ENCODE results near the gene RPS16.
"Not testable (repeated sequence)": the region's sequence is repeated elsewhere in the genome, so short reads cannot be mapped to it uniquely, and the experiment has no call there.

The RPS16 gene

DNA sequence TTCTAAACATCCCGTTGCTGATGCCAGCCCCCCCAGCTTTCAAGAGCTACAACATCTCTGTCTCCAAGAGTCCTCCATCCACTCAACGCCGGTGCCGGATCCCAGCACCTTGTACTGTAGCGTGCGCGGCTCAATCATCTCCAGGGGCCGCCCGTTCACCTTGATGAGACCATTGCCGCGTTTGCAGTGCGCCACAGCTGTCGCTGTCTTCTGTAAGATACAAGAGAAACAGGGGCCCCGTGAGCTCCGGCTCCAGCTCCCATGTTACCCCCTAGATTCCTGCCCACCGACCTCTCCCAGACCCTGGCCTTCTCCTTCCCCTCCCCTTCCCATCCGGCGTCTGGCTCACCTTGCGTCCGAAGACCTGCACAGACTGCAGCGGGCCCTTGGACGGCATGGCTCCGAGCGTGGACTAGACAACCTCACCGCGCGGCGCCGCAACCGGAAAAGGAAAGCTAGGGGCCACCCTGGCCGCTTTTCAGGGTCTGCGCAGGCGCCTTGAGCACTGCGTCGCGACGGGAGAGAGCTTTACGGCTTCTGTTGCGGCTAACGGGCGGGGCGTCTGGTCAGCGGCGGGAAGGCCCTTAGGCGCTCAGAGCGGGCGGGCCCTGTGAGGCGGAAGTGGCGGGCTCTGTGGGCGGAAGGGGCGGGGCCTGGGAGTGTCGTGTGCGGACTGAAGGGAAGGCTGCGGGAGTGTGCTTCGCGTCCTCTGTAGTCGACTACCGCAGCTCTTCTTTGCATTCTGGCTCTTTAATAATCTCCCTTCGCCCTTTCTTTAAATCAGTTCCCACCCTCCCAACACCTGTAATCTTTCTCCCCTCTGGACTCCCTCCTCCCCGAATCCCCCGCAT, at the start of gene RPS16:
RPS16 (minus strand) TSS at position 451 of the 851 bp plus-strand sequence; CDS start at position 397, 54 bp downstream.
- peak; percentile 98 for DNase-seq

DNA sequence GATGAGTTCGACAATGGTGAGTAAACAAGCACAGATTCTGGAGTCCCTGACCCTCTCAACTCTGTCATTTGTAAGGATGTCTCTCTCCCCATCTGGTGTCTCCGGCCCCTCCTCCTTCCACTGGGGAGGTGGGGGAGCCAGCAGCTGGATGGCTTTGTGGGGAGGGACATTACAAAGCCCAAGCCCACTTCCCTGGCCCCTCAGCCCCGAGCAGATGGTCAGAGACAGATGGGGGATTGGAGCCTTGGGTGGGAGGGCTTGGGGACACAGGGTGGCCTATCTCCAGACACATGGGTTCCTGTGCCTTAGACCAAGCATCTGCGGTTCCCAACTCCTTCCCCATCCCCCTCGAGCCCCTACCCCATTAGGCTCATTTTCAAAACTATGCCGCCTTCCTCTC, 47.4 kb upstream of the RPS16 start:
- DNase-seq, result no peak

DNA sequence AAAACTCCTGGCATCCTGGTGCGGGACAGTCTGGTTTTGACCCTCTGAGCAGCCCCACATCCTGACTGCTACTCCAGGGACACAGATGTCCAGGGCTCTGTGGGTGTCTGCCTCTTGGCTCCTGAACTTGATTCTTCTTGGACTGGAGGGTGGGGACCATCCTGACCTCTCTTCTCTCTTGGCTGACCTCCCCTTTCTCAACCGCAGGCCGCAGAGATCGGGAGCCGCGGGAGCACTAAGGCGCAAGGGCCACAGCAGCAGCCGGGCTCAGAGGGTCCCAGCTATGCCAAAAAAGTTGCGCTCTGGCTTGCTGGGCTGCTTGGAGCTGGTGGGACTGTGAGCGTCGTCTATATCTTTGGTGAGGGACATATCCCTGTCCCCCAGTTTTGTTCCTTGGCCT, 45.9 kb upstream of the RPS16 start:
- no peak for DNase-seq

DNA sequence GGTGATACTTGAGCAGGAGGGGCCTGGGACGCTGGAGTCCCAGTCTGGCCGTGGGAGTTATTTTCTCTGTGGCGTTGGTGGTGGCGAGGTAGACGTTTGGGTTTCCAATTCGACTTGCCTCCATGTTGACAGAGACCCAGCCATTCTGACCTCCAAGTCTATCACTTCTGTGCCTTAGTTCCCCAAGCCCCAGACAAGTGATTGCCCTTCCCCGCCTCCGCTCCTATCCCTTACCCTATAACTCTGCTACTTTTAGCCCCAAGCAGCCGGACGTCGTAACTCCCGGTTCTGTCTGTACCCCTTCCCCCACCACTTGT, 45.4 kb upstream of the RPS16 start:
- no peak for DNase-seq

DNA sequence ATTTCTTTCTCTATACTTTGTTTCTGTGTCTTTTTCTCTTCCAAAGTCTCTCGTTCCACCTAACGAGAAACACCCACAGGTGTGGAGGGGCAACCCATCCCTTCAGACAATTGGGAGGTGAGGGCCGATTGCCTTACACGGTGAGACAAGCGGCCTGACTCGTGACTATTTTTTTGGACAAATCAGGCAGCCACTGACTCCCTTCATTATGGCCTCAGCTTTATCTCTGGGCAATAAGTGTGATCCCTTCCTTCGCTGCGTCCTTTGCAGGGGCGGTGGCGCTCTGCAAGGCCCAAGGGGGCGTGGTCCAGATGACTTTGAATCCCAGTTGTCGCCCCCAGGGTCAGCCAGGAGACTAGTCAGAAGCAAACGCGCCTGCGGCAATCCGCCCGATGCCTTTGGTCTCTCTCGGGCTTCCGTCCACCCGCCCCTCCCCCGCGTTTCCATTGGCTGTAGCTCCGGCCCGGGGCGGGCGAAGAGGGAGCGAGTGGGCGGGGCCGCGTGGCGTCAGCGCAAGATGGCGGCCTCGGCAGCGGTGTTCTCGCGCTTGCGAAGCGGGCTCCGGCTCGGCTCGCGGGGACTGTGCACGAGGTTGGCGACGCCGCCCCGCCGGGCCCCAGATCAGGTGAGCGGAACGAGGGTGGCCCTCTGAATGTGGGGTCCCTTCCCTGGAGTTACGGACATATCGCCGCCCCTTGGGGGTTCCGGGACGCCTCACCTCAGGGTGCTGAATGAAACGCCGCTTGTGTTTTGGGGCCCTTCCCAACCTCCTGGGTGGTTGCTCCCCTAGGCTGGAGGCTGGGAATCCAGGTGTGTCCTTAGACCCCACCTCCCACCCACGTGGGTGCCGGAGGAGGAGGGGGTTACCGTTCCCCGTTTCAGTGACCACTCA, 44.8 kb upstream of the RPS16 start, which contains the start of gene TIMM50:
TIMM50 (plus strand) TSS at position 502 of the 892 bp plus-strand sequence; CDS start at position 518, 16 bp downstream.
- peak; percentile 98 for DNase-seq

DNA sequence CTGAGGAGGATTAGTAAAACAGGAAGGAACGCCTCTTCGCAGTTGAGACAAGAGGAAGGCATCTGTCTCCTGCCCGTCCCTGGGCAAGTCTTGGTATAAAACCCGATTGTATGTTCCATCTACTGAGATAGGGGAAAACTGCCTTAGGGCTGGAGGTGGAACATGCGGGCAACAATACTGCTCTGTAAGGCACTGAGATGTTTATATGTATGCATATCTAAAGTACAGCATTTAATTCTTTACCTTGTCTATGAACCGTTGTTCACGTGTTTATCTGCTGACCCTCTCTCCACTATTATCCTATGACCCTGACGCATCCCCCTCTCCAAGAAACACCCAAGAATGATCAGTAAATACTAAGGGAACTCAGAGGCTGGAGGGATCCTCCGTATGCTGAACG, 44.2 kb upstream of the RPS16 start:
- peak; percentile 4 for DNase-seq

DNA sequence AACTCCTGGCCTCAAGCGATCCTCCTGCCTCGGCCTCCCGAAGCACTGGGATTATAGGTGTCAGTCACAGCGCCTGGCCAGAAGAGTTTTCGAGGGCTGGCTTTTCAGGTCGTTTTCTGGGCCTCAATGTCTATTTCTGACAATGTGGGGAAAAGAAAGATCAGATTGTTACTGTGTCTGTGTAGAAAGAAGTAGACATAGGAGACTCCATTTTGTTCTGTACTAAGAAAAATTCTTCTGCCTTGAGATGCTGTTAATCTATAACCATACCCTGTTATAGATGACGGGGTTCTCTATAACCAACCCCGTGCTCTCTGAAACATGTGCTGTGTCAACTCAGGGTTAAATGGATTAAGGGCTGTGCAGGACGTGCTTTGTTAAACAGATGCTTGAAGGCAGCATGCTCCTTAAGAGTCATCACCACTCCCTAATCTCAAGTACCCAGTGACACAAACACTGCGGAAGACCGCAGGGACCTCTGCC, 43.6 kb upstream of the RPS16 start:
- not testable (repeated sequence) for DNase-seq

DNA sequence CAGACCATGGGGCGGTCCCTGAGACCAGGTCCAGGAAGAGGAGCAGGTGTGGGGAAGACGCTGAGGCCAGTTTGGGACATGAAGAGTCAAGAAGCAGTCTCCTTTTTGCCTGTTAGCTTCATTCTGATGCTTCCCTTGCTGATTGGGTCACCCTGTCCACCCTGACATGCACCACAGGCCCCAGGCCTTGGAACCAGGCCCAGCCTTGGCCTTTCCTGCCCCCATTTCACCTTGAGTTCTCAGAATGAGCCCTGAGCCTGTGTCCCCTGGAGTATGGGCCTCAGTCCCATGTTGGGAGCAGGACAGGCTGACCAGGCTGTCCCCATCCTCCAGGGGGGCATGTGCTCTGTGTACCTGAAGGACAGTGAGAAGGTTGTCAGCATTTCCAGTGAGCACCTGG, 40.0 kb upstream of the RPS16 start:
- no peak for DNase-seq

DNA sequence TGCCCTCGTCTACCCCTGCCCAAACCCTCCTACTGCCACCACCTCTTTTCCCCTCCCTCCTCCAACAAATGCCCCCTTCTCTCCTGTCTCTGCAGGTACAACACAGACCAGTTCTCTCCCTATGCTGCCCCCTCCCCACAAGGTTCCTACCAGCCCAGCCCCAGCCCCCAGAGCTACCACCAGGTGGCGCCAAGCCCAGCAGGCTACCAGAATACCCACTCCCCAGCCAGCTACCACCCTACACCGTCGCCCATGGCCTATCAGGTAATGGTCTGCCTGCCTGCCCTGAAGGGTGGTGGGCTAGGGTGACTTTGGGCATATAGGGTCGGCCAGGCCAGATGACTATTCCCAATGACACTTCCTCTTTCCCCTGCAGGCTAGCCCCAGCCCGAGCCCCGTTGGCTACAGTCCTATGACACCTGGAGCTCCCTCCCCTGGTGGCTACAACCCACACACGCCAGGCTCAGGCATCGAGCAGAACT, 38.4 kb upstream of the RPS16 start:
- DNase-seq, result peak; percentile 34

DNA sequence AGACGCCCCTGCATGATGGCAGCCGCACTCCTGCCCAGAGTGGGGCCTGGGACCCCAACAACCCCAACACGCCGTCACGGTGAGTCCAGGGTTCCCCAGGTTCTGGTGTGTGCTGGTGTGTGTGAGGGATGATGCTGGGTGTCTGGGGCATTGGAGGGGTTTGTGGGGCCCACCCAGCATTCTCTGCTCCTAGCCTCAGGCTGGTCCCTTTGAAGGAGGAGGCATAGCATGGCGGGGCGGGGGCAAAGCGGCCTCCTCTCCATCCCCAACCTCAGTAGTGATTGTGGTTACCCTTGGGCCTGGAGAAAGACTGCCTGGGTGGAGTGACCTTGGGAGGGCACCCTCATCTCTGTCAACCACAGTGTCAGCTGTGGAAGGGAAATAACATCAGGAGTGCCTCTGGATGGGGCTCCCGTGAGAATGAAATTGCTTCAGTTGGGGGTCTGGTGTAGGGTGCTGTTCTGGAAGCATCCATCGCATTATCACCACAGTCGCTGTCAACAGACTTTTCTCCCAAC, 37.8 kb upstream of the RPS16 start:
- no peak for DNase-seq

DNA sequence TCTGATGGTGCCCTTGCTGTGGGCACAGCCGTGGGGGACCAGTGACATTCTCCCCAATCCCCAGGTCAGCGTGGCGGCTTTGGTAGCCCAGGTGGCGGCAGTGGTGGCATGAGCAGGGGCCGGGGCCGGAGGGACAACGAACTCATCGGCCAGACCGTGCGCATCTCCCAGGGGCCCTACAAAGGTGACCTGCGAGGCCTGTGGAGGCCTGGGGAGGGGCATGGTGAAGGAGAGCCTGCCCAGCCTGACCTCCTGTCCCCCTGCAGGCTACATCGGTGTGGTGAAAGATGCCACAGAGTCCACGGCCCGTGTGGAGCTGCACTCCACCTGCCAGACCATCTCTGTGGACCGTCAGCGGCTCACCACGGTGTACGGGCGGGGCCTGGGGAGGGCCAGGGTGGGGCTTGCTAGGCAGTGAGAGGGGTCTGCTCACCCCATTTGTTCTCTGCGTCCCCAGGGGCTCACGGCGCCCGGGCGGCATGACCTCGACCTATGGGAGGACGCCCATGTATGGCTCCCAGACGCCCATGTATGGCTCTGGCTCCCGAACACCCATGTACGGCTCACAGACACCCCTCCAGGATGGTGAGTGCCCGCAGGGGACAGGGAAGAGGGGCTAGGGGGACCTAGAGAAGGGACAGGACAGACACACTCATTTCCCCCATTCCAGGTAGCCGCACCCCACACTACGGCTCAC, 37.1 kb upstream of the RPS16 start:
- DNase-seq, result no peak

DNA sequence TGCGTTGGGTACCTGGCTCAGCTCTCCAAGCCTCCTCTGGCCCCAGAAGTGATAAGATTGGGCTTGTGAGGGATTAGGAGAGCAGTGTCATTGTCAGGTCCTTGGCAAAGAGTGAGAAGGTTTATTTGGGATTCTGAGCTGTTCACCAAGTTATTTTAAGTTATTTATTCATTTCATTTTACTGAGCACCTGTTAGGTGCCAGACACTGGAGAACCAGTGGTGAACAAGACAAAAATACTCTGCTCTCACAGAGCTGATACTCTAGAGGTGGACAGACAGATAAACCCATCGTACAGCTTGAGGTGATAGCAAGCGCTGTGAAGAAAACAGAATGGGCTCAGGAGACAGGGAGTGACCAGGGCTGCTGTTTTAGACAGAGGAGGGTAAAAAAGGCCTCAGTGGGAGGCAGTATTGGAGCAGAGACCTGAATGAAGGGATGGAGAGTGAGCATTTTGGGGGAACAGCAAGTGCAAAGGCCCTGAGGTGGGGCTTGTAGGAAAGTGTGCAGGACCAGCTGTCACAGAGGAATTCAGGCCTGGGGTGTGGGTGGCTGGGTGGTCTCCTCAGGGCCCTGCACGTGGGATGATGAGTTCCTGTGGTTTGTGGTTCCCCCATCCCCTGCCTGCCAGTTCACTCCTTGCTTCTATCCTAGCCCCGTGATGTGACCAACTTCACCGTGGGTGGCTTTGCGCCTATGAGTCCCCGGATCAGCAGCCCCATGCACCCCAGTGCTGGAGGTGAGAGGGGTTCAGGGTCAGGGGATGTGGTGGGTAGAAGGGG, 36.2 kb upstream of the RPS16 start:
- no peak for DNase-seq

DNA sequence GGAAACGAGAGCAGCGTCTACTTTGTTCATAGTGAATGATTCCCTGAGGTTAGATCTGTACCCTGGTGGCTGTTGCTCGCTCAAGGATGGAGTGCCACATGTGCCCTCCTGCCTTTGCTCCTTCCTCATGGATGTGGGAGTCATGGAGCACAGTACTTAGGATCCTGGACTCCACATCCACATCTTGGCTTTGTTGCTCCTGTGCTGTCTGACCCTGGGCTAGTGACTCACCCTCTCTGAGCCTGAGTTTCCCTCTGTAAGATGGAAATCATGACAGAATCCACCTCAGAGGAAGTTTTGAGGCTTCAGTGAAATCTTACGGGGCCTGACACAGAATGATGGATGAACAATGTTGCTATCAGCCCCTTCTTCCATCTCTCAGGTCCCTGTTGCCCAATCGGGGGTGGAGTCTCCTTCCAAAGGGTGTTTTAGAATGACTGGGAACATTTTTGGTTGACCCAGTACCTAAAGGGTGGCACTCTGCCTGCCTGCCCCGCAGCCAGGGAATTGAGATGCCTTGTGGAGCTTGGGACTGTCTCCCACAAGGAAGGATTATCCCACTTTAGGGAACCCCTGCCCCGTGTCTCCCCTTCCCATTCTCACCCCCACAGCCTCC, 35.1 kb upstream of the RPS16 start:
- DNase-seq, result no peak

DNA sequence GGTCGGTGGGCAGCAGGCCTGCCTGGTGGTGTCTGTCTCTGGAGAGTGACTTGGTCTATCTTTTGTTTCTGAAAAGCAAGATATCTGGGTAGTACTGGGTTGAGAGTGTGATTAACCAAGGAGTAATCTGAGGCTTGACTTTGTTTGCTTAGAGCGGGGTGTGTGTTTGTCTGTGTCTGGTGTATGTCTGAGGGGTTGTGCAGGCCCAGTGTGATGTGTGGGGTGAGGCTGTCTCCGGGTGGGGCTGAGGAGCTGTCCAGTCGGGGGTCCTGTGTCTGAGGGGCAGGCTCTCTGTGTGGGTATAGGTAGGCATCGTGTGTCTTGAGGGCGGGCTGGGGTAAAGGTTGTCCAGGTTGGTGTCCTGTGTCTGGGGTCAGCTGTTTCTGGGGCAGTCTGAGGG, 33.8 kb upstream of the RPS16 start:
- DNase-seq, result no peak

DNA sequence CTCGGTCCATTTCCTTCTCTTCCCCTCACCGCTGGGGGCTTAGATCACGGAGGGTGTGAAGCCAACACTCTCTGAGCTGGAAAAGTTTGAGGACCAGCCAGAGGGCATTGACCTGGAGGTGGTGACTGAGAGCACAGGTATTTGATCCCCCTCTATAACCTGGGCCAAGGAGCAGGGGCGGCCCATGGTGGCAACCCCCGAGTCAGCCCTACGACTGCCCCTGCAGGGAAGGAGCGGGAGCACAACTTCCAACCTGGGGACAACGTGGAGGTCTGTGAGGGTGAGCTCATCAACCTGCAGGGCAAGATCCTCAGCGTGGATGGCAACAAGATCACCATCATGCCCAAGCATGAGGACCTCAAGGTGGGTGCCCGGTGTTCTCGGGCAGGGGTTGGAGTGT, 33.3 kb upstream of the RPS16 start:
- no peak for DNase-seq

DNA sequence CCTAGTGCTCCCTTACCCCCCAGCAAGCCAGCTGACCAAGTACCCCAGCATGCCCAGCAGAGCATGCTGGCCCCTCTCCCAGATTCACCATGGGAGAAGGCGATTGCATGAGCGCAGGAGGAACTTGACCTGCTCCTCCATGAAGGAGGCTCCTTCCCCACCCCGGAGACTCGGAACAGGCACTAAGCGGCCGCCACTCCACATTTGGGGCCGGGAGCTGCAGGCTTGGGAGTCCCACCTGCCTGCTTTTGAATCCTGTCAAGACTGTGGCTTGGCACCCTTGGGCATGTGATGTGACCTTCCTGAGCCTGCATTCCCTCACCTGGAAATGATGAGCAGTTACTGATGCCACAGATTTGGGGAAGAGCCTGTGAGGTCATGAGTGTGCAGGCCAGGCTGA, 32.2 kb upstream of the RPS16 start:
- no peak for DNase-seq

DNA sequence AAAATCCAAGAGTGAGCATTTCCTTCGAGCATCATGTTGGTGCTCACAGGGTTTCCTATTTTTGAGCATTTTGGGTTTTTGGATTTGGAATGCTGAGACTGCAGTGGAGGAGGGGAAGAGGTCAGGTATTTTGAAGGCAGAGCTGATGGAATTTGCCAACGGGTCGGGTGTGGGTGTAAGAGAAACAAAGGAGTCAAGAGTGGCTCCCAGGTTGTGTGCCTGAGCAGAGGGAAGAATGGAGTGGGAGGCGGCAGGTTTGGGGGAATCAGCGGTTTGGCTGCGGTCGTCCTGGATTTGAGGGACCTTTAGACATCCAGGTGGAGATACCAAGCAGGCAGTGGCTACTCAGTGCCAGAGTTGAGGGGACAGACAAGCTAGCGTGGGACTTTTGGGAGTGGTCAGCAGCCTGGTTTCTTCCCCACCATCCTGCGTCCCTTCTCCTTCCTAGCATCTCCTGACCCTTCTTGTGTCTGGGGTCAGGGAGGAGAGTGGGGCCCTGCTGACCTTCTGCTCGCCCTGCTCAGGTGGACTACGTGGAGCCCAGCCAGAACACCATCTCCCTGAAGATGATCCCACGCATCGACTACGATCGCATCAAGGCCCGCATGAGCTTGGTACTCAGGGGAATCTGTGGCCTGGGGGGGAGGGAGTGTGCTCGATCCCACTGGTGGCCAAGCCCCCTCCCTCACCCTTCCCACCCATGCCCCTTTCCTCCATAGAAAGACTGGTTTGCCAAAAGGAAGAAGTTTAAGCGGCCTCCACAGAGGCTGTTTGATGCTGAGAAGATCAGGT, 30.4 kb upstream of the RPS16 start:
- no peak for DNase-seq

DNA sequence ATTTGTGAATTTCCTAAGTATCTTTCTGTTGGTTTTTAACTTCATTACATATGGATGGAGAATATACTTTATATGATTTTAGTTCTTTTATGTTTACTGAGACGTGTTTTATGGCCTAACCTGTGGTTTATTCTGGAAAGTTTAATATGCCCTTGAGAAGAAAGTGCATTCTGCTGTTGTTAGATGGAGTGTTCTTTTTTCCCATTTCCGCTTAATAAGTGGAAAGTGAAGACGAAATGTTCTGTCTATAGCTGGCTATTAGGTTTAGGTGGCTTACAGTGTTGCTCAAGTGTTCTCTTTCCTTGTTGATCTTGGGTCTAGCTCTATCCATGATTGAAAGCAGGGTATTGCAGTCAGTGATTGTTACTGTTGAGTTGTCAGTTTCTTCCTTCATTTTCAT, 27.7 kb upstream of the RPS16 start:
- no peak for DNase-seq

DNA sequence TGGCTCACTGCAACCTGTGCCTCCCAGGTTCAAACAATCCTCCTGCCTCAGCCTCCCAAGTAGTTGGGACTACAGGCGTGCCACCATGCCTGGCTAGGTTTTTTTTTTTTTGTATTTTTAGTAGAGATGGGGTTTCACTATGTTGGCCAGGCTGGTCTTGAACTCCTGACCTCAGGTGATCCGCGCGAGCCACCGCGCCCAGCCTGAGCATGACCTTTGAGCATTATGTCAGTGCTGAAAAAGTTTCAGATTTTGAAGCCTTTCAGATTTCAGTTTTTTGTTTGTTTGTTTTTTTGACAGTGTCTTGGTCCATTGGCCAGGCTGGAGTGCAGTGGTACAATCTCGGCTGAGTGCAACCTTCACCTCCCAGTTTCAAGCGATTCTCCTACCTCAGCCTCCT, 15.5 kb upstream of the RPS16 start:
- not testable (repeated sequence) for DNase-seq

DNA sequence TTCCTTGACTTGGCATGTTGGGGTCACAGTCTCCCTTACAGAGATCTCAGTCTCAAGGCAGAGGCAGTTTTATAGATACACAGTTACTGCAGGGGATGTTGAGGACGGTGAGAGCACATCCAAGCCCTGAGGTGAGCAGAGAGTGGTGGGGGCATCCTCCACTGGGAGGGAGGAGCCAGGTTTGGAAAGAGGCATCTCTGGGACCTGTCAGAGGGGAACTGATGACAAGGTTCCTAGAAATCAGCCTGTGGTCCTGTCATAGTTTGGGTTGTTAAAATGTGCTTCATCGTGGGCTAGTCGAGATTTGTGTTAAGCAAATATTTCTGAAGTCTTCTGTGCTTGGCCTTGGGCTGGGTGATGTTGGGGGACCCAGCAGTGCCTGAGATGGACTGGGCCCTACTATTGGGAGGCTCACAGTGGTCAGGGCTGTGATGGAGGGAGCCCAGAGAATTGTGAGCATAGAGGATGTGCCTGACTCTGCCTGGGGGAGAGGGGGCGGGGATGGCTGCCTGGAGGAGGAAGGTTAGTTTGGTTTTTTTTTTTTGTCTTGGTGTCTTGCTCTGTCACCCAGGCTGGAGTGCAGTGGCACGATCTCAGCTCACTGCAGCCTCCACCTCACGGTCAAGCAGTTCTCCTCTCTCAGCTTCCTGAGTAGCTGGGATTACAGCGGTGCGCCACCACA, 13.5 kb upstream of the RPS16 start:
- DNase-seq, result no peak
